Spleen (tissue), 7 donors: ENCODE data around the gene CAMK1D.

Experiments used
- CTCF ChIP-seq, 11 experiments: fragments of 200-600 bp in 7 of 11; fragments of 450-650 bp in 4 of 11; sonication (generic) in 4 of 11; IDR thresholded peaks in 8 of 11; conservative IDR thresholded peaks in 3 of 11; 1 replicate in 7 of 11; 2 replicates in 4 of 11; pipeline versions ENCODE4 v1.4.0 to v1.8.0; 2016 to 2021; ENCODE audit warnings: antibody characterized with exemption in 11 of 11, inconsistent platforms in 4 of 11, mild to moderate bottlenecking in 1 of 11
- POLR2AphosphoS5 ChIP-seq, 3 donors: sonication (generic); formaldehyde crosslinking; IDR thresholded peaks; one replicate each; pipeline ENCODE4 v1.5.1; 2017; ENCODE audit warnings: antibody characterized with exemption in 3 of 3
- donor health status: DM: no; HTN: no; CAD: no; lungs with moderate emphysema.
- donor health status: DM: no; HTN: no; CAD: no.
- donor health status: DM: no; HTN: no; CAD: no.

- TF ChIP-seq CTCF (IDR thresholded peaks at IDR 0.05 in 8 of 11, conservative IDR thresholded peaks at IDR 0.05 in 3 of 11) (no peak), POLR2AphosphoS5 (IDR thresholded peaks at IDR 0.05) (no peak)
Measured at GRCh38 chr10:12427276-12427675, 77.9 kb downstream of the CAMK1D start.
